AML-193 (cell line): ENCODE measurements around the gene GPD1L.
"Not testable (repeated sequence)": the region's sequence is repeated elsewhere in the genome, so short reads cannot be mapped to it uniquely, and the experiment has no call there.

ENCODE experiments used
- DNase-seq, 2 experiments: peaks; one replicate each; lab custom pipeline; 2025; lab: John Stamatoyannopoulos, UW

Gene GPD1L

GRCh38 chr3:32181365-32181764 lies 74.9 kb downstream of the GPD1L start:
- no peak for DNase-seq

GRCh38 chr3:32181796-32182195 lies 75.4 kb downstream of the GPD1L start:
- DNase-seq = no peak

- no peak for DNase-seq
Measured at GRCh38 chr3:32184187-32184730, 77.8 kb downstream of the GPD1L start.

- DNase-seq = no peak
Measured at GRCh38 chr3:32186097-32186496, 79.7 kb downstream of the GPD1L start.

- DNase-seq = no peak
Measured at GRCh38 chr3:32186876-32187275, 80.5 kb downstream of the GPD1L start.

GRCh38 chr3:32189693-32190092 lies 83.3 kb downstream of the GPD1L start:
- DNase-seq = no peak

GRCh38 chr3:32190556-32190955 lies 84.1 kb downstream of the GPD1L start:
- not testable (repeated sequence) for DNase-seq

- DNase-seq = no peak
Measured at GRCh38 chr3:32193101-32193500, 86.7 kb downstream of the GPD1L start.

- no peak for DNase-seq
Measured at GRCh38 chr3:32194653-32195052, 88.2 kb downstream of the GPD1L start.

- no peak for DNase-seq
Measured at GRCh38 chr3:32195995-32196540, 89.6 kb downstream of the GPD1L start.

- DNase-seq = no peak
Measured at GRCh38 chr3:32197991-32198390, 91.6 kb downstream of the GPD1L start.

GRCh38 chr3:32198714-32199113 lies 92.3 kb downstream of the GPD1L start:
- no peak for DNase-seq

- no peak for DNase-seq
Measured at GRCh38 chr3:32200490-32200889, 94.1 kb downstream of the GPD1L start.

- no peak for DNase-seq
Measured at GRCh38 chr3:32200992-32201758, 94.8 kb downstream of the GPD1L start.

- no peak for DNase-seq
Measured at GRCh38 chr3:32202496-32202895, 96.1 kb downstream of the GPD1L start.

GRCh38 chr3:32203854-32204253 lies 97.4 kb downstream of the GPD1L start:
- DNase-seq = no peak

- no peak for DNase-seq
Measured at GRCh38 chr3:32208447-32208846, 102.0 kb downstream of the GPD1L start.

- DNase-seq = no peak
Measured at GRCh38 chr3:32215185-32215584, 108.8 kb downstream of the GPD1L start.

GRCh38 chr3:32216172-32216783 lies 109.9 kb downstream of the GPD1L start:
- DNase-seq = no peak

GRCh38 chr3:32217339-32217738 lies 110.9 kb downstream of the GPD1L start:
- DNase-seq = no peak
